Kidney tubule cell (primary cell): ENCODE data around the gene CCDC89.

Experiments used
- DNase-seq: peaks from one replicate; pipeline ENCODE4 v3.0.0-alpha.2; 2018; ENCODE audit warnings: low spot score

The CCDC89 gene

GRCh38 chr11:85685820-85686459, at the start of gene CCDC89:
Gene CCDC89 (minus strand): TSS chr11:85686195. CDS start chr11:85686130, 65 bp downstream.
- peak; percentile 96 for DNase-seq

- no peak for DNase-seq
Measured at GRCh38 chr11:85732965-85733364, 47.0 kb upstream of the CCDC89 start.

GRCh38 chr11:85726381-85726780, 40.4 kb upstream of the CCDC89 start:
- DNase-seq: no peak

- peak; percentile 95 for DNase-seq
Measured at GRCh38 chr11:85725510-85726258, 39.7 kb upstream of the CCDC89 start.

GRCh38 chr11:85724748-85725465, 38.9 kb upstream of the CCDC89 start:
- DNase-seq: no peak

- peak; percentile 69 for DNase-seq
Measured at GRCh38 chr11:85723088-85723487, 37.1 kb upstream of the CCDC89 start.

GRCh38 chr11:85721191-85721590, 35.2 kb upstream of the CCDC89 start:
- DNase-seq: no peak

GRCh38 chr11:85718991-85719807, 33.2 kb upstream of the CCDC89 start:
- peak; percentile 100 for DNase-seq

GRCh38 chr11:85718126-85718943, 32.3 kb upstream of the CCDC89 start:
- DNase-seq: no peak

GRCh38 chr11:85717429-85717828, 31.4 kb upstream of the CCDC89 start:
- no peak for DNase-seq

GRCh38 chr11:85712953-85713352, 27.0 kb upstream of the CCDC89 start:
- DNase-seq: peak; percentile 86

- DNase-seq: no peak
Measured at GRCh38 chr11:85710917-85711316, 24.9 kb upstream of the CCDC89 start.

GRCh38 chr11:85709941-85710702, 24.1 kb upstream of the CCDC89 start:
- no peak for DNase-seq

GRCh38 chr11:85705800-85706199, 19.8 kb upstream of the CCDC89 start:
- DNase-seq: peak; percentile 69

GRCh38 chr11:85704967-85705366, 19.0 kb upstream of the CCDC89 start:
- DNase-seq: no peak

- DNase-seq: no peak
Measured at GRCh38 chr11:85699957-85700741, 14.2 kb upstream of the CCDC89 start.

- DNase-seq: no peak
Measured at GRCh38 chr11:85698195-85698594, 12.2 kb upstream of the CCDC89 start.

- no peak for DNase-seq
Measured at GRCh38 chr11:85697747-85698146, 11.8 kb upstream of the CCDC89 start.

- DNase-seq: no peak
Measured at GRCh38 chr11:85695546-85695945, 9.6 kb upstream of the CCDC89 start.
